Keratinocyte (primary cell): ENCODE data around the gene SCARF2. TPM values are rescaled to one million over a fixed set of nuclear protein-coding genes. Genes with fewer than 3 reads are reported as not detected.
"Not testable (repeated sequence)": the region's sequence is repeated elsewhere in the genome, so short reads cannot be mapped to it uniquely, and the experiment has no call there.

Experiments
- DNase-seq: peaks from one replicate; pipeline ENCODE4 v3.0.0-alpha.2; 2011; ENCODE audit warnings: low read depth, missing footprints, low spot score
- FAIRE-seq: peaks from 2 replicates; lab custom pipeline; 2011; peaks lifted over from hg19 to GRCh38; lab: Jason Lieb, UNC
- H2AFZ ChIP-seq: 2 replicates; pipeline ENCODE4 v1.6.0; 2012; ENCODE audit warnings: low read length, control low read depth, inconsistent platforms; ENCODE audit not compliant: control insufficient read depth
- H3K27ac ChIP-seq: 2 replicates; pipeline ENCODE4 v1.5.1; 2011; ENCODE audit warnings: low read length; ENCODE audit not compliant: control insufficient read depth, insufficient read depth
- H3K27me3 ChIP-seq: 3 replicates; pipeline ENCODE4 v1.6.0; 2011; ENCODE audit warnings: low read length; ENCODE audit not compliant: control insufficient read depth, insufficient read depth; ENCODE audit errors: extremely low read depth
- H3K36me3 ChIP-seq, 2 experiments: 2 replicates in 1 of 2; 3 replicates in 1 of 2; pipeline ENCODE4 v1.5.1; 2011; ENCODE audit warnings: low read length in 2 of 2, mild to moderate bottlenecking in 1 of 2; ENCODE audit not compliant: control insufficient read depth in 2 of 2, insufficient read depth in 2 of 2; ENCODE audit errors: extremely low read depth in 1 of 2
- H3K4me1 ChIP-seq: 3 replicates; pipeline ENCODE4 v1.5.1; 2011; ENCODE audit warnings: low read length; ENCODE audit not compliant: control insufficient read depth, insufficient read depth; ENCODE audit errors: extremely low read depth
- H3K4me2 ChIP-seq: 3 replicates; pipeline ENCODE4 v1.6.0; 2011; ENCODE audit warnings: low read depth, low read length; ENCODE audit not compliant: control insufficient read depth, insufficient read depth; ENCODE audit errors: extremely low read depth
- H3K4me3 ChIP-seq, 3 experiments: fragments of 200-600 bp in 1 of 3; sonication (generic) in 1 of 3; 2 replicates in 2 of 3; 3 replicates in 1 of 3; pipeline ENCODE4 v1.5.1; 2011 to 2016; ENCODE audit warnings: low read length in 3 of 3, mild to moderate bottlenecking in 3 of 3, control low read depth in 2 of 3, inconsistent platforms in 1 of 3, low read depth in 1 of 3, mixed read lengths in 1 of 3, mixed run types in 1 of 3, moderate library complexity in 1 of 3; ENCODE audit not compliant: control insufficient read depth in 2 of 3, insufficient read depth in 2 of 3; ENCODE audit errors: extremely low read depth in 1 of 3
- H3K79me2 ChIP-seq: 2 replicates; pipeline ENCODE4 v1.6.0; 2012; ENCODE audit warnings: low read length; ENCODE audit not compliant: control insufficient read depth, insufficient read depth
- H3K9ac ChIP-seq: 3 replicates; pipeline ENCODE4 v1.6.0; 2011; ENCODE audit warnings: low read length; ENCODE audit not compliant: control insufficient read depth, insufficient read depth; ENCODE audit errors: extremely low read depth
- H3K9me1 ChIP-seq: 3 replicates; pipeline ENCODE4 v1.6.0; 2011; ENCODE audit warnings: low read length; ENCODE audit not compliant: control insufficient read depth, insufficient read depth; ENCODE audit errors: extremely low read depth
- H3K9me3 ChIP-seq: 2 replicates; pipeline ENCODE4 v1.5.1; 2012; ENCODE audit warnings: low read depth, low read length; ENCODE audit not compliant: control insufficient read depth
- H4K20me1 ChIP-seq: 3 replicates; pipeline ENCODE4 v1.6.0; 2011; ENCODE audit warnings: low read length; ENCODE audit not compliant: control insufficient read depth, insufficient read depth; ENCODE audit errors: extremely low read depth
- CTCF ChIP-seq, 3 experiments: IDR thresholded peaks in 1 of 3; conservative IDR thresholded peaks in 1 of 3; optimal IDR thresholded peaks in 1 of 3; 2 replicates in 2 of 3; 3 replicates in 1 of 3; pipeline versions ENCODE3 to v1.5.1; 2011; ENCODE audit warnings: low read length in 3 of 3, mild to moderate bottlenecking in 3 of 3, moderate library complexity in 2 of 3, control low read depth in 1 of 3, inconsistent platforms in 1 of 3; ENCODE audit not compliant: insufficient read depth in 2 of 3; ENCODE audit errors: extremely low read depth in 1 of 3
- EZH2 ChIP-seq: IDR thresholded peaks from one replicate; pipeline ENCODE4 v1.6.1; 2012; ENCODE audit warnings: inconsistent platforms, mild to moderate bottlenecking, low read length, moderate library complexity
- dilution Hi-C: fragments of 300-500 bp; cut with MboI; formaldehyde crosslinking; loops from one replicate; pipeline ENCODE4 v1.7.0; 2020; ENCODE audit warnings: low sequenced_read_pairs; ENCODE audit not compliant: extremely low pct_ligation_motif_present
- polyA plus RNA-seq, 5 experiments: library from polyadenylated mRNA; depleted of rRNA in 3 of 5; stranded (reverse) in 3 of 5; stranded (forward) in 1 of 5; unstranded in 1 of 5; fragments of >200 nt; gene quantifications; 1 replicate in 1 of 5; 2 replicates in 3 of 5; 3 replicates in 1 of 5; pipeline versions ENCODE4 v1.2.1 to v1.2.3, GENCODE V29; 2011 to 2012; ENCODE audit warnings: missing spikeins in 2 of 5, low read depth in 1 of 5, low replicate concordance in 1 of 5

SCARF2 gene
- polyA plus RNA-seq, 1 donor (not counting 4 experiments of a cell fraction or from before 2014, with no cell fraction given): 0.05 TPM

GRCh38 chr22:20413217-20414058 lies 24.2 kb downstream of the SCARF2 start:
- no peak for FAIRE-seq
- Histone ChIP-seq H3K4me2 (no peak overlapping the region), H3K4me1 (no peaks in the 10 kb centered on the region)

GRCh38 chr22:20412474-20413216 lies 25.0 kb downstream of the SCARF2 start:
- dilution Hi-C loops: no loop called here

More at GRCh38 chr22:20413217-20414058, 24.2 kb downstream of the SCARF2 start:
- H3K27ac ChIP-seq: no peak overlapping the region
- DNase-seq: no peak
- H3K27me3 ChIP-seq: no peaks in the 10 kb centered on the region
- H3K9ac ChIP-seq: no peak overlapping the region
- H4K20me1 ChIP-seq: no peaks in the 10 kb centered on the region
- no peaks in the 10 kb centered on the region for H3K79me2 ChIP-seq
- H3K9me1 ChIP-seq: no peaks in the 10 kb centered on the region
- no peak overlapping the region for H3K4me3 ChIP-seq
- no peak overlapping the region for H2AFZ ChIP-seq
- H3K36me3 ChIP-seq: no peaks in the 10 kb centered on the region
- H3K9me3 ChIP-seq: no peaks in the 10 kb centered on the region
- no peak for TF ChIP-seq CTCF (optimal IDR thresholded peaks at IDR 0.05 in 1 of 3, IDR thresholded peaks at IDR 0.05 in 1 of 3, conservative IDR thresholded peaks at IDR 0.05 in 1 of 3; ENCODE audit: extremely low read depth in 1 of 3, insufficient read depth in 2 of 3, low read length in 3 of 3)
- TF ChIP-seq EZH2: no peak
- dilution Hi-C loops: no loop called here

DNA sequence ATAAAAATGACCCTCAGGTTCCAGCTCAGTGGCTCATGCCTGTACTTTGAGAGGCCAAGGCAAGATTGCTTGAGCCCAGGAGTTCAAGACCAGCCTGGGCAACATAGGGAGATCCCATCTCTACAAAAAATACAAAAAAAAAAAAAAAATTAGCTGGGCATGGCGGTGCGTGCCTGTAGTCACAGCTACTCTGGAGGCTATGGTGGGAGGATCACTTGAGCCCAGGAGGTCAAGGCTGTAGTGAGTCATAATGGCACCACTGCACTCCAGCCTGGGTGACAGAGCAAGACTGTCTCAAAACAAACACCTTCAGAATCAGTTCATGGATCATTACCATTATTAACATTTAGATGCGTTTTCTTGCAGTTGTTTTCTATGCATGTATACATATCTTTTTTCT lies 28.2 kb downstream of the SCARF2 start:
- H3K79me2 ChIP-seq, H4K20me1 ChIP-seq, H3K4me3 ChIP-seq, H3K27ac ChIP-seq, H3K27me3 ChIP-seq, H3K4me2 ChIP-seq, dilution Hi-C loops, FAIRE-seq, DNase-seq, H2AFZ ChIP-seq, H3K9ac ChIP-seq, H3K4me1 ChIP-seq, H3K9me1 ChIP-seq, H3K9me3 ChIP-seq: not testable (repeated sequence)
- peaks cover 8 to 21% of the 10 kb centered on the region in 2 experiments for H3K36me3 ChIP-seq

More at GRCh38 chr22:20412474-20413216, 25.0 kb downstream of the SCARF2 start:
- no peaks in the 10 kb centered on the region for H3K4me1 ChIP-seq
- H4K20me1 ChIP-seq: no peaks in the 10 kb centered on the region
- TF ChIP-seq EZH2: no peak
- TF ChIP-seq CTCF (optimal IDR thresholded peaks at IDR 0.05 in 1 of 3, IDR thresholded peaks at IDR 0.05 in 1 of 3, conservative IDR thresholded peaks at IDR 0.05 in 1 of 3; ENCODE audit: extremely low read depth in 1 of 3, insufficient read depth in 2 of 3, low read length in 3 of 3): no peak
- H3K9me3 ChIP-seq: no peaks in the 10 kb centered on the region
- no peak overlapping the region for H3K4me3 ChIP-seq
- no peaks in the 10 kb centered on the region for H3K27me3 ChIP-seq
- no peaks in the 10 kb centered on the region for H3K36me3 ChIP-seq
- DNase-seq (no peak), FAIRE-seq (no peak)
- H3K9ac ChIP-seq: no peak overlapping the region
- H3K79me2 ChIP-seq: no peaks in the 10 kb centered on the region
- no peak overlapping the region for H2AFZ ChIP-seq
- no peaks in the 10 kb centered on the region for H3K9me1 ChIP-seq
- H3K4me2 ChIP-seq: no peak overlapping the region
- no peak overlapping the region for H3K27ac ChIP-seq
